K562 (cell line): ENCODE results near the gene ZFPM1. TPM values are rescaled to one million over a fixed set of nuclear protein-coding genes. Genes with fewer than 3 reads are reported as not detected.

Experiments used
- ASH1L ChIP-seq: fragments of 450-650 bp; IDR thresholded peaks from 2 replicates; pipeline ENCODE4 v1.6.1; 2018; ENCODE audit warnings: borderline replicate concordance, mild to moderate bottlenecking, low read depth; ENCODE audit not compliant: partially characterized antibody
- BCL6 ChIP-seq: fragments of 250-450 bp; sonication (Bioruptor Pico); IDR thresholded peaks from 2 replicates; pipeline ENCODE4 v1.4.0; 2020
- BCOR ChIP-seq: fragments of 450-650 bp; IDR thresholded peaks from 2 replicates; pipeline ENCODE4 v1.6.1; 2016
- BRCA1 ChIP-seq, 2 experiments: fragments of 450-650 bp in 1 of 2; sonication (generic) in 1 of 2; formaldehyde crosslinking in 1 of 2; IDR thresholded peaks; 2 replicates each; pipeline versions ENCODE4 v1.5.0 to v1.6.1; 2017 to 2020; ENCODE audit warnings: mild to moderate bottlenecking in 1 of 2, missing genetic modification reagents in 1 of 2
- CBX5 ChIP-seq: IDR thresholded peaks from 2 replicates; pipeline ENCODE4 v1.6.1; 2014; ENCODE audit warnings: low read depth, borderline replicate concordance
- CREB5 ChIP-seq: fragments of 250-450 bp; sonication (Bioruptor Pico); IDR thresholded peaks from 2 replicates; pipeline ENCODE4 v1.5.0; 2020; ENCODE audit warnings: mild to moderate bottlenecking
- HBP1 ChIP-seq: fragments of 450-650 bp; formaldehyde crosslinking; IDR thresholded peaks from 2 replicates; pipeline ENCODE4 v1.4.0; 2022; ENCODE audit warnings: missing genetic modification characterization
- HDAC1 ChIP-seq, 2 experiments: fragments of 450-650 bp; IDR thresholded peaks; 2 replicates each; pipeline ENCODE4 v1.6.1; 2016 to 2017; ENCODE audit warnings: inconsistent platforms in 1 of 2, mild to moderate bottlenecking in 1 of 2, moderate library complexity in 1 of 2
- HMGN3 ChIP-seq: IDR thresholded peaks from 2 replicates; pipeline ENCODE4 v1.6.1; 2011; ENCODE audit warnings: borderline replicate concordance, low read depth, mild to moderate bottlenecking, mixed read lengths, low read length; ENCODE audit not compliant: insufficient read length; ENCODE audit errors: extremely low read depth
- IRF2 ChIP-seq: sonication (generic); formaldehyde crosslinking; IDR thresholded peaks from 2 replicates; pipeline ENCODE4 v1.8.1; 2022; ENCODE audit warnings: mild to moderate bottlenecking, missing genetic modification reagents
- PBX2 ChIP-seq, 2 experiments: IDR thresholded peaks in 1 of 2; conservative IDR thresholded peaks in 1 of 2; 2 replicates each; pipeline ENCODE4 v1.6.1; 2016; ENCODE audit warnings: low read depth in 2 of 2, mild to moderate bottlenecking in 1 of 2, missing compliant biosample characterization in 1 of 2, missing genetic modification characterization in 1 of 2, moderate library complexity in 1 of 2
- PTTG1 ChIP-seq: fragments of 450-650 bp; IDR thresholded peaks from 2 replicates; pipeline ENCODE4 v1.6.1; 2016; ENCODE audit warnings: low read depth, mild to moderate bottlenecking, missing genetic modification characterization, missing compliant biosample characterization
- SIX5 ChIP-seq, 2 experiments: IDR thresholded peaks; 2 replicates each; pipeline ENCODE4 v1.6.1; 2011; ENCODE audit warnings: low read length in 2 of 2, borderline replicate concordance in 1 of 2, low read depth in 1 of 2, mild to moderate bottlenecking in 1 of 2, moderate library complexity in 1 of 2; ENCODE audit not compliant: insufficient read depth in 1 of 2
- SMARCA4 ChIP-seq: fragments of 450-650 bp; IDR thresholded peaks from 2 replicates; pipeline ENCODE4 v1.6.1; 2016
- YBX1 ChIP-seq: fragments of 450-650 bp; IDR thresholded peaks from 2 replicates; pipeline ENCODE4 v1.7.1; 2016; ENCODE audit warnings: mild to moderate bottlenecking
- ZNF146 ChIP-seq: IDR thresholded peaks from one replicate; pipeline ENCODE4 v1.6.1; 2018; ENCODE audit warnings: missing compliant biosample characterization; ENCODE audit not compliant: unreplicated experiment
- ZNF561 ChIP-seq: fragments of 450-650 bp; formaldehyde crosslinking; conservative IDR thresholded peaks from 2 replicates; pipeline ENCODE4 v1.4.0; 2020; ENCODE audit warnings: mild to moderate bottlenecking, moderate library complexity
- ZNF57 ChIP-seq: fragments of 450-650 bp; formaldehyde crosslinking; IDR thresholded peaks from 2 replicates; pipeline ENCODE4 v1.4.0; 2020; ENCODE audit warnings: mild to moderate bottlenecking, moderate library complexity
- ZNF695 ChIP-seq: fragments of 450-650 bp; formaldehyde crosslinking; IDR thresholded peaks from 2 replicates; pipeline ENCODE4 v1.4.0; 2020; ENCODE audit warnings: mild to moderate bottlenecking, moderate library complexity
- polyA plus RNA-seq, 8 experiments: library from polyadenylated mRNA; depleted of rRNA in 4 of 8; stranded (reverse) in 5 of 8; unstranded in 3 of 8; fragments of >200 nt; fragmentation: Nextera tagmentation in 2 of 8; fragmentation: Illumina TruSeq in 1 of 8; extraction: Ambion mirVana in 2 of 8; extraction: Trizol in 1 of 8; gene quantifications; 2 replicates each; pipeline versions ENCODE4 v1.2.1 to v1.2.3, GENCODE V29; 2011 to 2014; ENCODE audit warnings: inconsistent platforms in 1 of 8, missing spikeins in 1 of 8
- total RNA-seq, 7 experiments: library from RNA; depleted of rRNA in 6 of 7; stranded (reverse); fragments of >200 nt in 6 of 7; fragmentation: Illumina TruSeq in 2 of 7; extraction: Trizol in 2 of 7; gene quantifications; 2 replicates each; pipeline versions ENCODE4 v1.2.1 to v1.2.3, GENCODE V29; 2011 to 2021; ENCODE audit warnings: low replicate concordance in 1 of 7
- TF ChIP-seq, protein P1 (sequence below), 2 experiments: fragments of 200-800 bp in 1 of 2; sonication (Bioruptor generic) in 1 of 2; sonication (generic) in 1 of 2; formaldehyde crosslinking in 1 of 2; IDR thresholded peaks in 1 of 2; conservative IDR thresholded peaks in 1 of 2; 2 replicates each; pipeline versions ENCODE4 v1.5.0 to v1.6.1; 2016 to 2020; ENCODE audit warnings: missing compliant biosample characterization in 1 of 2, missing genetic modification characterization in 1 of 2, missing genetic modification reagents in 1 of 2

Gene ZFPM1
- total and polyA plus RNA-seq, 9 of the 15 experiments (the other 6 are each of a cell fraction or from before 2014, with no cell fraction given) = 0.03 to 35.9 (median 1.4) TPM

- TF ChIP-seq PBX2 (CRISPR knock-in tag; IDR thresholded peaks at IDR 0.05; ENCODE audit: low read depth) = peak; percentile 88
- peak; percentile 91 for TF ChIP-seq PBX2 (tag; conservative IDR thresholded peaks at IDR 0.05; ENCODE audit: low read depth)
- TF ChIP-seq BCL6 (CRISPR knock-in tag) = peak; percentile 53; the same call in 1 of the 2 replicates
- no peak for TF ChIP-seq IRF2 (CRISPR knock-in tag)
- peak; percentile 91 for TF ChIP-seq SMARCA4
- TF ChIP-seq CBX5 = no peak
- no peak for TF ChIP-seq PTTG1 (tag)
- TF ChIP-seq CREB5 = no peak
- TF ChIP-seq HBP1 (CRISPR knock-in tag) = no peak
- peak; percentile 98 for TF ChIP-seq BCOR
- no peak for TF ChIP-seq ZNF57 (CRISPR knock-in tag)
- no peak for TF ChIP-seq ZNF561 (CRISPR knock-in tag)
- peak; percentile 100 for TF ChIP-seq HMGN3
- peak; percentile 10 to 93; a peak in 2 of 4 replicates for TF ChIP-seq HDAC1 (IDR thresholded peaks at IDR 0.05)
- no peak for TF ChIP-seq YBX1
- TF ChIP-seq BRCA1 (IDR thresholded peaks at IDR 0.05) = no peak
- no peak for TF ChIP-seq BRCA1 (CRISPR knock-in tag; IDR thresholded peaks at IDR 0.05)
- no peak for TF ChIP-seq ZNF146
- no peak for TF ChIP-seq SIX5 (IDR thresholded peaks at IDR 0.05; ENCODE audit: borderline replicate concordance in 1 of 2, insufficient read depth in 1 of 2, low read depth in 1 of 2, low read length in 2 of 2)
- TF ChIP-seq, protein P1, sequence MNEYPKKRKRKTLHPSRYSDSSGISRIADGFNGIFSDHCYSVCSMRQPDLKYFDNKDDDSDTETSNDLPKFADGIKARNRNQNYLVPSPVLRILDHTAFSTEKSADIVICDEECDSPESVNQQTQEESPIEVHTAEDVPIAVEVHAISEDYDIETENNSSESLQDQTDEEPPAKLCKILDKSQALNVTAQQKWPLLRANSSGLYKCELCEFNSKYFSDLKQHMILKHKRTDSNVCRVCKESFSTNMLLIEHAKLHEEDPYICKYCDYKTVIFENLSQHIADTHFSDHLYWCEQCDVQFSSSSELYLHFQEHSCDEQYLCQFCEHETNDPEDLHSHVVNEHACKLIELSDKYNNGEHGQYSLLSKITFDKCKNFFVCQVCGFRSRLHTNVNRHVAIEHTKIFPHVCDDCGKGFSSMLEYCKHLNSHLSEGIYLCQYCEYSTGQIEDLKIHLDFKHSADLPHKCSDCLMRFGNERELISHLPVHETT (CRISPR knock-in tag; conservative IDR thresholded peaks at IDR 0.05 in 1 of 2, IDR thresholded peaks at IDR 0.05 in 1 of 2) = peak in 1 of 2 experiments; percentile 79; a peak in 2 of 4 replicates
- no peak for TF ChIP-seq ZNF695 (CRISPR knock-in tag)
- no peak for TF ChIP-seq ASH1L
Observed at GRCh38 chr16:88497561-88498462, 44.7 kb downstream of the ZFPM1 start (continued).
